Fibroblast of lung (primary cell): Measurements from ENCODE around the gene AEN.

Experiments
- CTCF ChIP-seq, 2 donors: IDR thresholded peaks in 1 of 2; conservative IDR thresholded peaks in 1 of 2; 1 replicate in 1 of 2; 2 replicates in 1 of 2; pipeline ENCODE4 v1.5.1; 2011 to 2012; ENCODE audit warnings: low read length in 2 of 2, control low read depth in 1 of 2, inconsistent platforms in 1 of 2, low read depth in 1 of 2, mild to moderate bottlenecking in 1 of 2
- EZH2 ChIP-seq: IDR thresholded peaks from 2 replicates; pipeline ENCODE4 v1.5.1; 2012; ENCODE audit warnings: low read length, control low read depth, mild to moderate bottlenecking; ENCODE audit errors: missing control alignments

GRCh38 chr15:88649753-88650551 is 28.8 kb downstream of the AEN start:
- TF ChIP-seq CTCF (conservative IDR thresholded peaks at IDR 0.05 in 1 of 2, IDR thresholded peaks at IDR 0.05 in 1 of 2; ENCODE audit: low read depth in 1 of 2, low read length in 2 of 2): no peak
- no peak for TF ChIP-seq EZH2
